Colon (tissue), 2 donors: ENCODE results near the gene PFN3.

Experiments
- FAIRE-seq: peaks from 2 replicates; lab custom pipeline; 2012; peaks lifted over from hg19 to GRCh38; lab: Jason Lieb, UNC
- donor health status: control.
- donor health status: control.

The PFN3 gene

DNA sequence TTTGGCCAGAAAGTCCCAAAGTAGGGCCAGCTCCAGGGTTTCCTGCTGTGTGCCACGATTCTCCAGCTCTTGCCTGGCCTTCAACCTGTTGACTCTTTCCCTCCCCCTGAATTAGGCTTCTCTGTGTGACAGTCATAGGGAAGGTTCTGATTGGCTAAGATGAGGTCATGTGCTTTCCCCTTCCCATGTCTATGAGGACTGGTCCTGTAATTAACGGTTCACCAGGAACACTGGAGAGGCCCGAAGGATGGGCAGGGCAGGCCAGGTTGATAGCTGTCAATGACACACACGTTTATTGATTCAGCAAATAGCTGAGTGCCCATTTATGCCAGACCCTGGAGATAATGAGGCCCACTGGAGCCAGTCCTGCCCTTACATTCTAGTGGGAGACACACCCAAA lies 37.2 kb upstream of the PFN3 start:
- no peak for FAIRE-seq

DNA sequence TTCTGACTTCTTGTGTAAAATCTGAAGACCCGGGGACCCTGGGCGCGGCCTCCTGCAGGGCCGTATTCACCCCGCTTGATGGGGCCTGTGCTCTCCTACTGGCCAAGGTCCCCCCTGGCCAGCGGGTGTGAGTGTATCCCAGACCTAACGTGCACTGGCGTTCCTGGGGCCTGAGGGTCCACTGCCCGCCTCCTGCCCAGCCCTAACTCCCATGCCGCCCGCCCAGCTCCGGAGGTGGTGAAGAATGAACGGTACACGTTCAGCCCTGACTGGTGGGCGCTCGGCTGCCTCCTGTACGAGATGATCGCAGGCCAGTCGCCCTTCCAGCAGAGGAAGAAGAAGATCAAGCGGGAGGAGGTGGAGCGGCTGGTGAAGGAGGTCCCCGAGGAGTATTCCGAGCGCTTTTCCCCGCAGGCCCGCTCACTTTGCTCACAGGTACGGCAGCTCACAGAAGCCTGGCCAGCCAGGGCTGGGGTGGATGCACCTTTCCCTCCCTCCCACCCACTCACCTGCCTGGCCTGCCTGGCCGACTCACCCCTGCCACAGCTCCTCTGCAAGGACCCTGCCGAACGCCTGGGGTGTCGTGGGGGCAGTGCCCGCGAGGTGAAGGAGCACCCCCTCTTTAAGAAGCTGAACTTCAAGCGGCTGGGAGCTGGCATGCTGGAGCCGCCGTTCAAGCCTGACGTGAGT lies 35.5 kb upstream of the PFN3 start:
- FAIRE-seq = no peak

DNA sequence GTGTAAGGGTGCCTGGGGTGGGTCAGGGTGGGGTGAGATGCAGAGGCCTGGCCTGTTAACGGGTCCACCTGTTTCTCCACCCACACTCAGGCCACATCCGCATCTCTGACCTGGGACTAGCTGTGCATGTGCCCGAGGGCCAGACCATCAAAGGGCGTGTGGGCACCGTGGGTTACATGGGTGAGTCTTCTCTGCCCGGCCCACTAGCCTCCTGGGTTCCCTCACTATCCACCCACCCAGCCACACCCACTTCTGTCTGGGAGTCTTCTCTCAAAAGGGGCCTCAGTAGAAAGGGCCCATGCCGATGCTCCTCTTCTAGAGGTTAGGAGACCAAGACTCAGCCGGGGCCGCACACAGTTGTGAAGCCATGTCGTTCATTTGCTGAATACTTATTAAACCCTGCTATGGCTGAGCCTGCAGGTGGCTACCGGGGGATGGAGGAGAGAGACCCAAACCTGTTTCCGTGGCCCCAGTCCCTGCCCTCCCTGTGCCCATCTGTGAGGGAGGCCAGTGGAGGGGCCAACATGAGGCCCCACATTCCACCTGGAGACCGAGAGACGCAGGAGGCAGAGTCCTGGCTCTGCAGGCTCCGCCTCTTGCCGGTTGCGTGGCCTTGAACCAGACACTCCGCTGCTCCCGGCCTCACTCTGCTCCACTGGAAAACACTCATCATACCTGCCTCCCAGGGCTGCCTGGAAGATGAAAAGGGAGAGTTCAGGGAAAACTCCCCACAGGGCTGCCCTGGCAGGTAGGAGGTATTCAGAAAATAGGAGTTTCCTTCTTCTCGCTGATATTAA lies 34.7 kb upstream of the PFN3 start:
- FAIRE-seq = no peak

DNA sequence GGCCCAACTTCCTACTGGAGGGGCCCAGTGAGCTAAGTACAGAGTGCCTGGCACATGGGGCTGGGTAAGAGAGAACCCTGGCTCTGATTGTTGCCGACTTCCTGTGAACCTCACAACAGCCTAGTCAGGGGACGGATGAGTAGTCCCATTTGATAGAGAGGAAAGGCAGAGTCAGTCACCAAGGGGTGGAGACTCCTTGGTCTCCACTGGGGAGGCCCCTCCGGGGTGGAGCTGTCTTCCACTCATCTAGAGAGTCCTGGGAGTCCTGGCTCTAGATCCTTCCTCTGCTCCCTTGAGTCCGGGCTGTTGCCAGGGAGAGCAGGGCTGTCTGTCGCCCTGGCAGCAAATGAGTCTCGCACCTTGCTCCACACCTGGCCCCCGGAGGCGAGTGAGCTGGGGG lies 34.0 kb upstream of the PFN3 start:
- FAIRE-seq = no peak

DNA sequence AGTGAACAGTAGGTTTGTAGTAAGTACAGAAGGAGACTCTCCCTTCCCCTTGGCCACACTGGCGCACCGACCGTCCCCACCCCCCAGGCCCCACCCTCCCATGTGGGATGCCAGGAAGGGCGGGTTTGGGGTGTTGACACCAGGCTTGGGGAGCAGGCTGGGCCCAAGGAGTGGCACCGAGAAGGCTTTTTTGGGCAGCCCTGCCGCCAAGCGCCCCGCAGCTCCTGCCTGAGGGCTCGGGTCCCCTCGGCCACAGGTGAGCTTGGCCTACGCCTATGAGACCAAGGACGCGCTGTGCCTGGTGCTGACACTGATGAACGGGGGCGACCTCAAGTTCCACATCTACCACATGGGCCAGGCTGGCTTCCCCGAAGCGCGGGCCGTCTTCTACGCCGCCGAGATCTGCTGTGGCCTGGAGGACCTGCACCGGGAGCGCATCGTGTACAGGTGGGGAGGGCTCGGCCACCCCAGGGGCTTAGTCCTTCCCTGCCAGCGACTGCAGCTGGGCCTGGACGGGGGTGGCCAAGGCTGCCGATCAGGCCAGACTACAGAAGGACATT lies 33.3 kb upstream of the PFN3 start:
- FAIRE-seq = no peak

DNA sequence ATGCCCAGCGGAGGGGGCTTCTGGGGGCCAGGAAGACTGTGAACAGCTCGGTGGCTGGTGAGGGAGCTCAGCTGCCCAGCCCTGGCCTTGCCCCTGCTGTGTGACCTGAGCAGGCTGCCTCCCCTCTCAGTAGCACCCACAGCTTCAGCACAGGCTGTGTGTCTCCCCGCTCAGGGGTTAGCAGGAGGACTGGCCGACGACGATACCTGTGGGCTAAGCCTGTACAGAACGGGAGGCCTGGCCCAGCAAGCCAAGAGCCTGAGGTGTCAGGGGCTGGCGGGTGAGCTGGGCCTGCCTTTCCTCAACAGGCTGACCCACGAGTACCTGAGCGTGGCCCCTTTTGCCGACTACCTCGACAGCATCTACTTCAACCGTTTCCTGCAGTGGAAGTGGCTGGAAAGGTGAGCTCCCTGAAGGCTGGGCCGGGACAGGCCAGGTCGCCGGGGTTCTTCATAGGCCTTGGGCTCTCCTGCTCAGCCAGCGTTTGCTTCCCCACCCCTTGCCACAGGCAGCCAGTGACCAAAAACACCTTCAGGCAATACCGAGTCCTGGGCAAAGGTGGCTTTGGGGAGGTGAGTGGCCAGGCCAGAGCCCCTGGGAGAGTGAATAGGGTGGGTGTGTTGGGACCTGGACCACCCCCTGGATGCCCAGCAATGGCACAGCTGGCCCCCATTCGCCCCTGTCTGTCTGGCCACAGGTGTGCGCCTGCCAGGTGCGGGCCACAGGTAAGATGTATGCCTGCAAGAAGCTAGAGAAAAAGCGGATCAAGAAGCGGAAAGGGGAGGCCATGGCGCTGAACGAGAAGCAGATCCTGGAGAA lies 32.6 kb upstream of the PFN3 start:
- no peak for FAIRE-seq

DNA sequence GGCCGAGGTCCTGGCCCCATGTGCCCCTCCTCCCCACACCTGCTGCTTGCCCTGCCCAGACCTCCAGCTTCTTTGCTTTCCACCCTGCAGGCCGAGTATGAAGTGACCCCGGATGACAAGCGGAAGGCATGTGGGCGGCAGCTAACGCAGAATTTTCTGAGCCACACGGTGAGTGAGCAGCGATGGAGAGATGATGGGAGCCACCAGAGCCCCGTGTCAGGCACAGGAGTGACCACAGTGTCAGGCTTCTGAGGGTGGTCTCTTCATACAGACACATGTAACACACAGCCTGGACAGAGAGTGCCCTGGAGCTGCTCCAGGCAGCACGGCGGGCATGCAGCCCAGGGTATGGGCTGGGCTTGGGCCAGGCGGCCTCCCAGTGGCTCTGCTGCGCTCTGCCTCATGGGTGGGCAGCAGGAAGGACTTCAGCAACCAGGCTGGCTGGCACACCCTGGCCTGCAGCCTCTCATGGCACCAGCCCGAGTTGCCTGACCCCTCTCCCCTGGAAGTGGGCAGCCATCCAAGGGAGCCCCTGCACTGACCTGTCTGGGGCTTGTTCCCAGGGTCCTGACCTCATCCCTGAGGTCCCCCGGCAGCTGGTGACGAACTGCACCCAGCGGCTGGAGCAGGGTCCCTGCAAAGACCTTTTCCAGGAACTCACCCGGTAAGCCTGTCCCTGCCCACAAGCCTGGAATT lies 31.8 kb upstream of the PFN3 start:
- FAIRE-seq = no peak

DNA sequence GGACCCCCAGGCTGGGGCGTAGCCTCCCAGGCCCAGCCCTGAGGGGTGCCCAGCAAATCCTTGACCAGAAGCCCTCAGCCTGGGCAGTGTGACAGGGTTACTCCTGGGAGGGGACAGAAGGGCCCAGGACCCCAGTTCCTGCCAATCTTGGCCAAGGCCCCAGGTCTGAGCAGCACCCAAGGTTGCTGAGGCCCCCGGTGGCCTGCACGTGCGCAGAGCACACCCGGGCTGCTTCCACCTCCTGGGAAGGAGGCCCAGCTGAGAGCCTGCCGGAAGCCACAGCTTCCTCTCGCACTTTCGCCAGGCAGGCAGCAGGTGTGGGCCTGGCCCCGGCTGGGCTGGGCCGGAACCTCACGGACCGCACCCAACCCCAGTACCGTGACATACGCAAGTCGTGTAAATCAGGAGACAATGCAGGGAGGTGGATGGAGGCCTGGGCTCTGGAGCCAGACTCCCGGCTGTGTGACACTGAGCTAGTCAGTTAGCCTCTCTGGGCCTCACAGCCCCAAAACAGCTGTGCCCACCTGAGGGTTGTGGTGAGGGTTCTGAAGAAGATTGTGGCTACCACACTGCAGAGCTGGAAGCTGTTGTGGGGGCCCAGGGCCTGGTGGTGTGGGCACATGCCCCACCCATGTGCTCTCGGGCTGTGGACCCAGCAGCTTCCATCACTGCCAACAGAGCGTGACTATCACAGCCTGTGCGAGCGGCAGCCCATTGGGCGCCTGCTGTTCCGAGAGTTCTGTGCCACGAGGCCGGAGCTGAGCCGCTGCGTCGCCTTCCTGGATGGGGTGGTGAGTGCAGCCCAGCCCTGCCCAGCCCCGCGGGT lies 31.1 kb upstream of the PFN3 start:
- no peak for FAIRE-seq

DNA sequence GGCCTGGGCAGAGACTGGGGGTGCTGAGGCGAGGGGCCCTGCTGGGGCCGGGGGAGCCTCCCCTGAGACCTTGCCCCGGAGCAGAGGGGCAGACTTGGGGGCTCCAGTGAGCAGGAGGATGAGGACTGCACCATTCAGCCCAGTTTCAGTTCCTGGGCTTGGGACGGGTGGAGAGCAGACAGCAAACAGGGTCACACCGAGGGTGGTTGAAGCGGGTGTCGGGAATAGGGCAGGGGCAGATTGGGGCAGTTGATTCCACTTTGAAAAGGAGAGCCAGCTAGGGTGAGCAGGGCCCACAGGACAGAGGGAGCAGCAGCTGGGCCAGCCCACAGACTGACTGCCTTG lies 30.5 kb upstream of the PFN3 start:
- FAIRE-seq = no peak

DNA sequence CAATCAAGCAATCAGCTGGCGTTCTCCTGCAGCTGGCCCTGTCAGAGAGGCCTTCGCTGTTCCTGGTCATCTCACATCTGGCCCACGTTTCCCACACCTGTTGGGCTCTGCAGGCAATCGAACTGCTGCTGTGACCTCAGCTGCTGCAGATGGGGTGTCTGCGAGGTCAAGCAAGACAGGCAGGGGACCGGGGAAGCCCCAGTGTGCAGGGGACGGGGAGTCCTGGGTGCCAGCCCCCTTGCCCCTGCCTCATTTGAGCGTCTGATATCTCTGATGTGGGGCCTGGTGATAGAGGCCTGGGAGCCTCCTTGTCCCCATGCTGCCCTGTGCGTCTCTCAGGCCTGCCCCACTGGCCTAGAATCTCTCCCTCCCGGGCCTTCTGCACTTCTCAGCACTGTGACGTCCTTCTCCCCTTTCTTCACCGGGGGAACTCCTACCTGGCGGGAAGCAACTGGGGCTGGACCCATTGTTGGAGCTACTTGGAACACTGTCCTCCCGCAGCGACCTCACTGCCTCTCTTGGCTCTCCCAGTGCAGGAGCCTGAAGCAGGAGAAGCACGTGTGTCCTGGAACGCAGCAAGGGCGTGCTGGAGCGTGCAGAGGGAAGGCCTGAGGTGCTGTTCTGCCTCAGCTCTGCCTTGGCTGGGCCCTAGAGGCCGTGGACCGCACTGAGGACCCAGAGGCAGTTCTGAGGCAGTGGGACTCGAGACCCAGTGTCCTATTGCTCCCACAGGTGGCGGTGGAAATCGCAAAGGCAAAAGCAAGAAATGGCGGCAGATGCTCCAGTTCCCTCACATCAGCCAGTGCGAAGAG lies 29.9 kb upstream of the PFN3 start:
- no peak for FAIRE-seq

DNA sequence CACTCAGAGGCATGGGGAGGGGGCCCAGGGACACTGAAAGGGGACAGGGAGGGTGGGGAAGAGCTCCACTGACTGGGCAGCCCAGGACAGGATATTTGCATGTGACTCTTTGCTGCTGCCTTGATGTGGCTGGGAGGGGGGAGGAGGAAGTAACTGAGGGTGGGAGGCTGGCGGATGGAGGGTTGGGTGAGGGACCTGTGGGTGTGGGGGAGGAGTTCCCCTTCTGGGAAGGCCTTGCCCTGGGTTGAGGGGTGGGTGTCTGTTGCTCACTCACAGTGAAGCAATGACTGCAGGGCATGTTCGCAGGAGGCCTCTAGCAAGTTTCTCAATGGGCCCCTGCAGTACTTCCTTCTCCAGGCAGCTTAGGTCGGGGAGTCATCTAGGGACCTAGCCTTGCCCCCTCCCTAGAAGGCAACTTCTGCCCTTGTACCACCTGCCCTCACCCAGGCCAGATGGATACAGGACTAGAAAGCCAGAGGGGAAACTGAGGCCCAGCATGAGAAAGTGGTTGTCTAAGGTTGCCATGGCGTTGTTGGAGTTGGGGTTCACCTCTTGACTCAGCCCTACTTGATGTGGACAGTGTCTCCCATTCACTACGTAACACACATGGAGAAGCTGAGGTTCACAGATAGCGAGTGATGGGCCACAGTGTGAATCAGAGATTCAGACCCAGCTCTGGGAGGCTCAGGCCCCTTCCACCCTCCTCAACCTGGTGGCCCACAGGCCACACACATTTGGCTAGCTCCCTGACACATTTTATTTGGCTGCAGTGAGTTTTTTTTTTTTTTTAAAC lies 29.0 kb upstream of the PFN3 start:
- no peak for FAIRE-seq

DNA sequence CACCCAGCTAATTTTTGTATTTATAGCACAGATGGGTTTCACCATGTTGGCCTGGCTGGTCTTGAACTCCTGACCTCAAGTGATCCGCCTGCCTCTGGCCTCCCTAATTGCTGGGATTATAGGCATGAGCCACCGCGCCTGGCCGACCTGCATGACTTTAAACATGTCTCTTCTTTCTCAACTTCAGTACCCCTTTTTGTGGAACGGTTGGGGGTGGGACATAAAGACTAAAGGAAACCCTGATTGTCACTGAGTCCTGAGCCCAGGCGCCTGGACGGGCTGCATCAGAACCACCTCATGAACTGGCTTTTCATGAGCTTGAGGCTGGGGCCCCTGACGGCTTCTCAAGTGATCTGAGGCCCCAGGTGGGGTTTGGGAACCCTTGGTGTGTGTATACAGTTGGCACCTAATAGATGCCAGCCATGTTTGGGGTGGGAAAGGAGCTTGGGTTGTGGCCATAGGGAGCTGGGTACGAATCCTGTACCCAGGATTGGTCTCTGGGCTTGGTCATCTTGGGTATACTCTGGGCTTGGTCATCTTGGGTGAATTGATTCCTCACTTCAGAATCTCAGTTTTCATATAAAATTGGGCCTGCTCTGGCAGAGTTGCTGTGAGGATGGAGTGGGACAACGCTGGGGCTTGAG lies 28.2 kb upstream of the PFN3 start:
- FAIRE-seq = no peak

DNA sequence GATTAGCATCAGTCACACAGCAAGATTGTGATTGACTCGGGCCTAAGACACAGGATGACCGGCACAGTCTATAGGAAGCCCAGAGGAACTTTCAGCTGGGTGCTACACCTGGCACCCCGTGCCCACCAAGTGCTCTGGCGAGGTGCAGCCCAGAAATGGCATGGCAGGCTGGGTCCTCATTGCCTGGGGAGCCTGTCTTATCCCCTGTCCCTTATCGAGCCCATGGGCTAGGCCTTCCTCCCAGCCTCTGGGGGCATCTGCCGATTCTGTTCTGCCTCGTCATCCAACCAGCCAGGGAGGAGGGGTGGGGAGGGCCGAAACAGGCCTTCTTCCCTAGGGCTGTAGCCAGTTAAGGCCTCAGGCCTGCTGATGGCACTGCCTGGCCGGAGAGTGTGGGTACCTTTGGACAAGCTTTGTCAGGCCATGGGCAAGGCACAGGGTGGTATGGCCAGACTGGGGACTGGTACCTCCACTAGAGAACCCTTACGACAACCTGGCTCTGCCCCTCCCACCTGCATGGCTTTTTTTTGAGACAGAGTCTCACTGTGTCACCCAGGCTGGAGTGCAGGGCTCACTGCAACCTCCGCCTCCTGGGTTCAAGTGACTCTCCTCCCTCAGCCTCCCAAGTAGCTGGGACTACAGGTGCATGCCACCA lies 27.6 kb upstream of the PFN3 start:
- no peak for FAIRE-seq

DNA sequence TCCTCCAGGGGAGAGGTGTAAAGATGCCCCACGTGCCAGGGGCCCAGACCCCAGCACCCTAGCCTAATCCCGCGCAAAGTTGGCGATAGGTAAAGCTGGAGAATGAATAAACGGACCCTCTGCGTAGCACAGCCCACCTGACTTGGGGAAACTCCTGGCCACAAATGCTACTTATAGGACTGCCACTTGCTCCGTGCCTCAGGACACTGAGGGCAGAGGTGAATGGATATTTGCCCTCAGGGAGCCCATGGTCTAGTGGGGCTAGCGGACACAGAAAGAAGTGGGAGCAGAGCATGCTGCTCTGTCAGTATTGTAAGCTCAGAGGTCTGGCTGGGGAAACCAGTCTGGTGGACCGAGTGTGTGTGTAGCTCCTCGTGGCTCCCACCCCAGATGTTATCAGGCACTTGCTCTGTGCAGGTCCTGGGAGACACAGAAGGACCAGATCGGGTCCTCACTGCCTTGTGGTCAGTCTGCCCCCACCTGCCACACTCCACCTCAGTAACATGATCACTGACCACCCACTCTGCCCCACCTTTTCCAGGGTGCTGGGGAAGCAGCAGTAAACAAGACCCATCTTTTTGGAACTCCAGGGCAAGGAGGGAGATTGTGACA lies 26.9 kb upstream of the PFN3 start:
- no peak for FAIRE-seq

DNA sequence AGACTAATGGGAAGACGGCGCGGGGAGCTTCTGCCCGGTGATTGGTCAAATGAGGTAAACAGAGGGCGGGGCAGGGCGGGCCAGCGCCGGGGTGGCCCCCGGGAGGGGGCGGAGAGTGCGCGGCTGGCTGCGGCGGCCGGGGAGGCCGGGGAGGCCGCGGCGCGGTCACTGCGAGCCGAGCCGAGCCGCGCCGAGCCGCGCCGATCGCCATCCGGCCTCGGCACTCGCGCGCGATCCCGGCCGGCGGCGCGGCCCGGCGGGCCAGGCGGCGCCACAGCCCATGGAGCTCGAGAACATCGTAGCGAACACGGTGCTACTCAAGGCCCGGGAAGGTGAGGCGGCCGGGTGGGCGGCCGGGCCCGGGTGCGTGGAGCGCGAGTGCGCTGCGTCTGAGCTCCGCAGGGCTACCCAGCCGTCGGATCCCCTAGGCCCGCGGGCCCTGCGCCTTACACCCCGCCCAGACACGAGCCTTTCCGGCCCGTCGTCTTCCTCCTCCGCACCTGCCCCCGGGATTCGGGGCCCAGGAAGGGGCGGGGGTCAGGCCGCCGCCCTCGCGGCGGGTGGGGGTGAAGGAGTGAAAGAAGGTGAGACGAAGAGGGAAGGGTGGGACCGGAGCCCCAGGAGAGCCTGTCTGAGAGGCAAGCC lies 26.2 kb upstream of the PFN3 start, which contains the start of gene GRK6:
Gene GRK6, plus strand, starts transcription at position 111 of the 645 bp plus-strand sequence. Its CDS starts 170 bp downstream, at position 281.
- no peak for FAIRE-seq

DNA sequence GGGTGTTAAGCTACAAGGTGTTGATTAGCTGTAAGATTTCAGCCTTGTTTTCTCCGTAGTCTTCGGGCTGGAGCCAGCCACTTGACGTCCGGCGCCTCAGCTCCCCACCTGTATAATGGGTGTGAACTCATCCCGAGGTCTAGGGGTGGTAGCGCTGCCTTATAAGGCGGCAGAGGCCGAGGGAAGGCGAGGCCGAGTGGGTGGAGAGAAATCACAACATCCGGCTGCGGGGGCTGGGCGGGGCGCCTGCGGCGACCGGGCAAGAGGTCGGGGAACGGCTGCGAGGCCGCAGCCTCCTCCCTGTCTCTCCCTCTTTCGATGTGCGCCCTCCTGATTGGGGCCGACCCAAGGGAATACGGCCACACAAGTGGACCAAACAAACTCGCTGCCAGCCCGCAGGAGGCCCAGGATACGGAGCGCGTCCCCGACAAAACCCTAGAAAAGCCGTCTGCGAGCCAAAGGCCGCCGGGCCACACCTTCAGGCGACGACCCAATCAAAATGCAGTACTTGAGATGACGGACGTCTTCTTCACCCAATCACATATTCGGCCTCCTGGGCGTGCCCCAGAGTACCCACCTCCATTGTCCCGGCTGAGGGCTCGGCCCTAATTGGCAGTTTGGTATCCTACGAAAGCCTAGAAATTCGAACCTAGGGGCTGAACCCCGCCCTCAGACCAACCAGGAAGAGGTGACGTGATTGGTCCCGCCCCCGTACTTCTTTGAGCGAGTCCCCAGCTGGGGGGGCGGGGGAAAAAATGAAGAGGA lies 25.5 kb upstream of the PFN3 start:
- peak; percentile 83 for FAIRE-seq
